GM18508 (cell line): ENCODE results near the gene CCBE1.

Experiments
- ATAC-seq: cut with Tn5 transposase; IDR thresholded peaks from one replicate; pipeline ENCODE4 v1.9.1; 2021; ENCODE audit warnings: moderate number of reproducible peaks; ENCODE audit not compliant: insufficient read depth, unreplicated experiment

Gene CCBE1

GRCh38 chr18:59627414-59627813 lies 69.8 kb downstream of the CCBE1 start:
- ATAC-seq = no peak

- no peak for ATAC-seq
Observed at GRCh38 chr18:59624369-59624765, 72.9 kb downstream of the CCBE1 start.

GRCh38 chr18:59623456-59624368 lies 73.5 kb downstream of the CCBE1 start:
- no peak for ATAC-seq

GRCh38 chr18:59621027-59621426 lies 76.2 kb downstream of the CCBE1 start:
- ATAC-seq = no peak

GRCh38 chr18:59620381-59620780 lies 76.8 kb downstream of the CCBE1 start:
- ATAC-seq = no peak

GRCh38 chr18:59619816-59620215 lies 77.4 kb downstream of the CCBE1 start:
- no peak for ATAC-seq

- ATAC-seq = no peak
Observed at GRCh38 chr18:59617468-59617932, 79.7 kb downstream of the CCBE1 start.

GRCh38 chr18:59616501-59616900 lies 80.7 kb downstream of the CCBE1 start:
- ATAC-seq = no peak

- no peak for ATAC-seq
Observed at GRCh38 chr18:59613903-59614302, 83.3 kb downstream of the CCBE1 start.

GRCh38 chr18:59612381-59612780 lies 84.8 kb downstream of the CCBE1 start:
- no peak for ATAC-seq

GRCh38 chr18:59610546-59611140 lies 86.6 kb downstream of the CCBE1 start:
- no peak for ATAC-seq

- no peak for ATAC-seq
Observed at GRCh38 chr18:59609654-59610053, 87.6 kb downstream of the CCBE1 start.

- no peak for ATAC-seq
Observed at GRCh38 chr18:59607471-59607870, 89.8 kb downstream of the CCBE1 start.

- ATAC-seq = no peak
Observed at GRCh38 chr18:59607078-59607379, 90.2 kb downstream of the CCBE1 start.

- ATAC-seq = no peak
Observed at GRCh38 chr18:59606193-59607077, 90.8 kb downstream of the CCBE1 start.

GRCh38 chr18:59605633-59606192 lies 91.5 kb downstream of the CCBE1 start:
- ATAC-seq = no peak

- no peak for ATAC-seq
Observed at GRCh38 chr18:59604877-59605276, 92.3 kb downstream of the CCBE1 start.

GRCh38 chr18:59597049-59597448 lies 100.2 kb downstream of the CCBE1 start:
- ATAC-seq = no peak

GRCh38 chr18:59593291-59593717 lies 103.9 kb downstream of the CCBE1 start:
- no peak for ATAC-seq

- no peak for ATAC-seq
Observed at GRCh38 chr18:59592624-59593023, 104.6 kb downstream of the CCBE1 start.
